CD14-positive monocyte (primary cell): Measurements from ENCODE around the gene THOC5. TPM values are rescaled to one million over a fixed set of nuclear protein-coding genes. Genes with fewer than 3 reads are reported as not detected.

ENCODE experiments used
- DNase-seq, 3 donors: peaks; one replicate each; pipeline ENCODE4 v3.0.0-alpha.2; 2011 to 2022
- H2AFZ ChIP-seq: 2 replicates; pipeline ENCODE4 v1.6.0; 2012; ENCODE audit warnings: mild to moderate bottlenecking, low read depth, low read length, inconsistent platforms; ENCODE audit not compliant: insufficient read depth, poor library complexity, severe bottlenecking
- H3K27ac ChIP-seq, 2 donors: 1 replicate in 1 of 2; 2 replicates in 1 of 2; pipeline ENCODE4 v1.5.1; 2012 to 2013; ENCODE audit warnings: low read length in 2 of 2, control low read depth in 1 of 2, inconsistent platforms in 1 of 2, low read depth in 1 of 2, mild to moderate bottlenecking in 1 of 2
- H3K27me3 ChIP-seq, 2 donors: one replicate each; pipeline versions ENCODE4 v1.6.0 to v1.6.1; 2011 to 2013; ENCODE audit warnings: low read length in 2 of 2; ENCODE audit not compliant: control insufficient read depth in 2 of 2, insufficient read depth in 2 of 2
- H3K36me3 ChIP-seq, 2 donors: replicated peaks in 1 of 2; 1 replicate in 1 of 2; 2 replicates in 1 of 2; pipeline versions ENCODE4 v1.5.1 to v1.6.1; 2012 to 2013; ENCODE audit warnings: low read length in 2 of 2, control low read depth in 1 of 2, inconsistent platforms in 1 of 2, mild to moderate bottlenecking in 1 of 2; ENCODE audit not compliant: insufficient read depth in 2 of 2, control insufficient read depth in 1 of 2
- H3K4me1 ChIP-seq, 2 donors: 1 replicate in 1 of 2; 2 replicates in 1 of 2; pipeline versions ENCODE4 v1.5.1 to v1.6.1; 2012 to 2013; ENCODE audit warnings: low read length in 2 of 2, control low read depth in 1 of 2, inconsistent platforms in 1 of 2, mild to moderate bottlenecking in 1 of 2, moderate library complexity in 1 of 2; ENCODE audit not compliant: insufficient read depth in 2 of 2, control insufficient read depth in 1 of 2
- H3K4me2 ChIP-seq: replicated peaks from 2 replicates; pipeline ENCODE3; 2012; ENCODE audit warnings: low read length, moderate library complexity, mild to moderate bottlenecking; ENCODE audit not compliant: poor library complexity, severe bottlenecking; ENCODE audit errors: extremely low read depth
- H3K4me3 ChIP-seq, 3 experiments: fragments of 200-600 bp in 1 of 3; sonication (generic) in 1 of 3; replicated peaks in 1 of 3; 1 replicate in 2 of 3; 2 replicates in 1 of 3; pipeline ENCODE4 v1.5.1; 2011 to 2013; ENCODE audit warnings: low read length in 3 of 3, mild to moderate bottlenecking in 3 of 3, control low read depth in 2 of 3, low read depth in 2 of 3, inconsistent platforms in 1 of 3, moderate library complexity in 1 of 3
- H3K79me2 ChIP-seq: 2 replicates; pipeline ENCODE4 v1.6.0; 2012; ENCODE audit warnings: mild to moderate bottlenecking, control low read depth, inconsistent platforms, low read length, moderate library complexity; ENCODE audit not compliant: insufficient read depth
- H3K9ac ChIP-seq: 2 replicates; pipeline ENCODE4 v1.6.0; 2017; ENCODE audit warnings: low read length, mild to moderate bottlenecking; ENCODE audit not compliant: insufficient read depth, poor library complexity, severe bottlenecking
- H3K9me3 ChIP-seq, 2 donors: replicated peaks in 1 of 2; 1 replicate in 1 of 2; 2 replicates in 1 of 2; pipeline versions ENCODE4 v1.5.1 to v1.6.1; 2012 to 2013; ENCODE audit warnings: low read length in 2 of 2, control low read depth in 1 of 2; ENCODE audit not compliant: control insufficient read depth in 1 of 2, insufficient read depth in 1 of 2
- H4K20me1 ChIP-seq: 2 replicates; pipeline ENCODE4 v1.6.0; 2012; ENCODE audit warnings: mild to moderate bottlenecking, low read length, control low read depth, moderate library complexity; ENCODE audit not compliant: insufficient read depth
- H3K27ac Mint-ChIP-seq, 7 donors: one replicate each; pipeline ENCODE4 v1.8.0; 2020; ENCODE audit warnings: mild to moderate bottlenecking in 7 of 7, mixed read lengths in 7 of 7, moderate library complexity in 6 of 7, inconsistent platforms in 2 of 7
- H3K27me3 Mint-ChIP-seq, 3 donors: one replicate each; pipeline ENCODE4 v1.8.0; 2021 to 2022; ENCODE audit warnings: low read depth in 3 of 3, mild to moderate bottlenecking in 3 of 3, mixed read lengths in 3 of 3, moderate library complexity in 3 of 3, inconsistent platforms in 1 of 3
- H3K36me3 Mint-ChIP-seq, 2 donors: one replicate each; pipeline ENCODE4 v1.8.0; 2020; ENCODE audit warnings: mixed read lengths in 2 of 2, inconsistent platforms in 1 of 2, mild to moderate bottlenecking in 1 of 2
- H3K4me1 Mint-ChIP-seq: one replicate; pipeline ENCODE4 v1.8.0; 2020; ENCODE audit warnings: mild to moderate bottlenecking, mixed read lengths
- H3K4me3 Mint-ChIP-seq, 2 donors: one replicate each; pipeline ENCODE4 v1.8.0; 2020; ENCODE audit warnings: mild to moderate bottlenecking in 2 of 2, mixed read lengths in 2 of 2, moderate library complexity in 1 of 2
- H3K9me3 Mint-ChIP-seq, 7 donors: one replicate each; pipeline ENCODE4 v1.8.0; 2020 to 2022; ENCODE audit warnings: mixed read lengths in 7 of 7, mild to moderate bottlenecking in 6 of 7, moderate library complexity in 6 of 7, inconsistent platforms in 2 of 7
- CTCF ChIP-seq: fragments of 200-600 bp; IDR thresholded peaks from one replicate; pipeline ENCODE4 v1.8.0; 2022; ENCODE audit warnings: antibody characterized with exemption, mild to moderate bottlenecking
- WGBS: methylation state at CpG from one replicate; pipeline ENCODE4 v1.1.5; 2013; ENCODE audit warnings: missing lambda C conversion rate; ENCODE audit not compliant: insufficient coverage; 5-methylcytosine and 5-hydroxymethylcytosine counted together
- intact Hi-C, 2 donors: fragments of 100-400 bp; cut with micrococcal nuclease; formaldehyde crosslinking; loops; one replicate each; pipeline versions ENCODE4 v1.15.0 to v1.15.1; 2023
- polyA plus RNA-seq, 3 donors: library from polyadenylated mRNA; depleted of rRNA in 1 of 3; unstranded in 2 of 3; stranded (reverse) in 1 of 3; fragments of 300-500 nt in 2 of 3; fragments of >200 nt in 1 of 3; fragmentation: Illumina TruSeq in 2 of 3; gene quantifications; 1 replicate in 2 of 3; 2 replicates in 1 of 3; pipeline ENCODE4 v1.2.3, GENCODE V29; 2012 to 2021

The THOC5 gene
- polyA plus RNA-seq, 3 donors = 19.6 to 29.9 (median 28.2) TPM

GRCh38 chr22:29480262-29480511 is 73.4 kb downstream of the THOC5 start:
- Histone ChIP-seq H3K9me3 (peaks cover 0 to 17% of the 10 kb centered on the region in 2 donors), H3K4me3 (peak overlapping the region in 1 of 3 experiments; percentile 61), H3K36me3 (no peaks in the 10 kb centered on the region), H4K20me1 (peaks cover 21% of the 10 kb centered on the region), H3K79me2 (no peaks in the 10 kb centered on the region), H3K27me3 (peaks cover 15 to 39% of the 10 kb centered on the region in 2 donors), H2AFZ (peak overlapping the region; percentile 59), H3K4me2 (peak overlapping the region; percentile 69), H3K9ac (no peak overlapping the region), H3K27ac (no peak overlapping the region), H3K4me1 (peaks cover 22 to 46% of the 10 kb centered on the region in 2 donors)
- 5% methylated on average over 39 of the region's 39 CpGs for WGBS
- Mint-ChIP-seq H3K27ac (no peak overlapping the region), H3K4me1 (peaks cover 34% of the 10 kb centered on the region), H3K27me3 (peaks cover 39 to 62% (median 45%) of the 10 kb centered on the region in 3 donors), H3K36me3 (peaks cover 2 to 6% of the 10 kb centered on the region in 2 donors), H3K4me3 (peak overlapping the region in 1 of 2 donors; percentile 63), H3K9me3 (peaks cover 0 to 16% (median 6%) of the 10 kb centered on the region in 7 donors)
- intact Hi-C loops = no loop called here
- no peak for TF ChIP-seq CTCF
- DNase-seq = no peak

- peaks cover 2 to 6% of the 10 kb centered on the region in 2 donors for H3K36me3 Mint-ChIP-seq
- peaks cover 21% of the 10 kb centered on the region for H4K20me1 ChIP-seq
- H3K4me2 ChIP-seq = peak within 1 kb of the TSS; percentile 69
- H3K9ac ChIP-seq = no peak within 1 kb of the TSS
- peaks cover 34% of the 10 kb centered on the region for H3K4me1 Mint-ChIP-seq
- no peak for DNase-seq
- peak within 1 kb of the TSS; percentile 66 to 88 for H3K4me3 Mint-ChIP-seq
- H3K79me2 ChIP-seq = no peaks in the 10 kb centered on the region
- H3K36me3 ChIP-seq = no peaks in the 10 kb centered on the region
- TF ChIP-seq CTCF = no peak
- H3K9me3 Mint-ChIP-seq = peaks cover 0 to 16% (median 6%) of the 10 kb centered on the region in 7 donors
- peaks cover 15 to 39% of the 10 kb centered on the region in 2 donors for H3K27me3 ChIP-seq
- peaks cover 39 to 62% (median 45%) of the 10 kb centered on the region in 3 donors for H3K27me3 Mint-ChIP-seq
- WGBS = 11% methylated on average over 41 of the region's 48 CpGs
- H3K27ac Mint-ChIP-seq = peak within 1 kb of the TSS in 1 of 7 donors; percentile 33
- peaks cover 22 to 46% of the 10 kb centered on the region in 2 donors for H3K4me1 ChIP-seq
- H3K9me3 ChIP-seq = peaks cover 0 to 17% of the 10 kb centered on the region in 2 donors
- peak within 1 kb of the TSS in 1 of 3 experiments; percentile 61 for H3K4me3 ChIP-seq
- no peak within 1 kb of the TSS for H3K27ac ChIP-seq
- H2AFZ ChIP-seq = peak within 1 kb of the TSS; percentile 59
- intact Hi-C loops = no loop called here
Observed at GRCh38 chr22:29479417-29480261, 73.9 kb downstream of the THOC5 start, which contains the start of gene NEFH. Gene NEFH, plus strand, starts transcription at chr22:29480218. Its CDS starts 45 bp downstream, at chr22:29480263.
